SK-N-SH (cell line): Measurements from ENCODE around the gene TULP4. TPM values are rescaled to one million over a fixed set of nuclear protein-coding genes. Genes with fewer than 3 reads are reported as not detected.

ENCODE experiments used
- CTCF ChIA-PET: fragments of 300-600, 350-600 bp; formaldehyde crosslinking; extraction: SDS; loops from one replicate; lab custom pipeline; 2021; lab: Yijun Ruan, JAX
- POLR2A ChIA-PET: fragments of 350-600 bp; sonication (Branson Sonifier 250); formaldehyde crosslinking; extraction: SDS; loops from one replicate; lab custom pipeline; 2020; ENCODE audit warnings: antibody characterized with exemption, inconsistent platforms; lab: Yijun Ruan, JAX
- DNase-seq: peaks from one replicate; pipeline ENCODE4 v3.0.0; 2012
- H2AFZ ChIP-seq: fragments of 200-600 bp; sonication (generic); 2 replicates; pipeline ENCODE4 v1.8.1; 2016; ENCODE audit warnings: antibody characterized with exemption, mild to moderate bottlenecking, low read depth
- H3F3A ChIP-seq: fragments of 200-600 bp; sonication (generic); replicated peaks from 2 replicates; pipeline ENCODE3; 2016; ENCODE audit warnings: antibody characterized with exemption, mild to moderate bottlenecking; ENCODE audit not compliant: insufficient read depth
- H3K27ac ChIP-seq, 2 experiments: fragments of 200-500 bp in 1 of 2; fragments of 200-600 bp in 1 of 2; sonication (Bioruptor generic) in 1 of 2; sonication (generic), shearing (Covaris generic) in 1 of 2; 2 replicates each; pipeline versions ENCODE4 v1.5.1 to v1.6.1; 2014 to 2016; ENCODE audit warnings: low read depth in 2 of 2, inconsistent platforms in 1 of 2, low read length in 1 of 2, mild to moderate bottlenecking in 1 of 2, mixed read lengths in 1 of 2
- H3K27me3 ChIP-seq: fragments of 200-600 bp; sonication (generic), shearing (Covaris generic); 2 replicates; pipeline ENCODE4 v1.6.1; 2016; ENCODE audit warnings: mixed run types; ENCODE audit not compliant: insufficient read depth
- H3K36me3 ChIP-seq, 2 experiments: fragments of 200-500 bp in 1 of 2; fragments of 200-600 bp in 1 of 2; sonication (Bioruptor generic) in 1 of 2; sonication (generic) in 1 of 2; replicated peaks in 1 of 2; 2 replicates each; pipeline versions ENCODE3 to v1.5.1; 2014 to 2016; ENCODE audit warnings: low read length in 1 of 2, mild to moderate bottlenecking in 1 of 2; ENCODE audit not compliant: insufficient read depth in 2 of 2, control insufficient read depth in 1 of 2
- H3K4me1 ChIP-seq, 2 experiments: fragments of 200-500 bp in 1 of 2; fragments of 200-600 bp in 1 of 2; sonication (Bioruptor generic) in 1 of 2; sonication (generic), shearing (Covaris generic) in 1 of 2; 2 replicates each; pipeline versions ENCODE4 v1.5.1 to v1.6.1; 2014 to 2016; ENCODE audit warnings: low read depth in 1 of 2, low read length in 1 of 2, mixed run types in 1 of 2; ENCODE audit not compliant: insufficient read depth in 2 of 2, control insufficient read depth in 1 of 2
- H3K4me2 ChIP-seq: fragments of 200-600 bp; sonication (generic), shearing (Covaris generic); 2 replicates; pipeline ENCODE4 v1.6.1; 2017; ENCODE audit warnings: mixed run types
- H3K4me3 ChIP-seq, 2 experiments: fragments of 200-500 bp in 1 of 2; fragments of 200-600 bp in 1 of 2; sonication (Bioruptor generic) in 1 of 2; sonication (generic), shearing (Covaris generic) in 1 of 2; 2 replicates each; pipeline versions ENCODE4 v1.5.1 to v1.8.1; 2014 to 2016; ENCODE audit warnings: low read depth in 2 of 2, inconsistent platforms in 1 of 2, low read length in 1 of 2, mild to moderate bottlenecking in 1 of 2, mixed read lengths in 1 of 2, moderate library complexity in 1 of 2
- H3K79me2 ChIP-seq: fragments of 200-600 bp; sonication (generic); 2 replicates; pipeline ENCODE4 v1.8.1; 2017; ENCODE audit warnings: mild to moderate bottlenecking; ENCODE audit not compliant: insufficient read depth
- H3K9ac ChIP-seq: fragments of 200-600 bp; sonication (generic); 2 replicates; pipeline ENCODE4 v1.6.1; 2017; ENCODE audit warnings: mixed run types
- H3K9me2 ChIP-seq: fragments of 200-600 bp; sonication (generic); 2 replicates; pipeline ENCODE4 v1.6.1; 2017; ENCODE audit warnings: mixed run types
- H3K9me3 ChIP-seq: fragments of 200-600 bp; sonication (generic); 2 replicates; pipeline ENCODE4 v1.6.1; 2017; ENCODE audit warnings: mixed run types, mild to moderate bottlenecking, moderate library complexity
- H4K20me1 ChIP-seq: fragments of 200-600 bp; sonication (generic); 2 replicates; pipeline ENCODE4 v1.6.1; 2017; ENCODE audit warnings: mild to moderate bottlenecking, mixed run types; ENCODE audit not compliant: insufficient read depth
- CHD2 ChIP-seq: fragments of 150-350 bp; IDR thresholded peaks from 2 replicates; pipeline ENCODE4 v1.6.1; 2018; ENCODE audit warnings: low read length; ENCODE audit not compliant: partially characterized antibody
- EZH2phosphoT487 ChIP-seq: fragments of 200-600 bp; sonication (generic); IDR thresholded peaks from 2 replicates; pipeline ENCODE4 v1.6.1; 2017; ENCODE audit warnings: low read depth, mixed run types, mild to moderate bottlenecking, antibody characterized with exemption, moderate library complexity, borderline replicate concordance
- FOSL2 ChIP-seq: IDR thresholded peaks from 2 replicates; pipeline ENCODE4 v1.4.0; 2012; ENCODE audit warnings: low read depth, mild to moderate bottlenecking, moderate library complexity, borderline replicate concordance
- FOXJ3 ChIP-seq: sonication (generic); formaldehyde crosslinking; IDR thresholded peaks from 2 replicates; pipeline ENCODE4 v1.5.1; 2020; ENCODE audit warnings: mild to moderate bottlenecking, missing genetic modification reagents
- GABPA ChIP-seq: IDR thresholded peaks from 2 replicates; pipeline ENCODE4 v1.4.0; 2012; ENCODE audit warnings: low read depth, mild to moderate bottlenecking
- GATA2 ChIP-seq: sonication (generic); formaldehyde crosslinking; IDR thresholded peaks from 2 replicates; pipeline ENCODE4 v1.5.0; 2020; ENCODE audit warnings: mild to moderate bottlenecking, missing genetic modification reagents
- JUND ChIP-seq: IDR thresholded peaks from 2 replicates; pipeline ENCODE4 v1.4.0; 2012
- POLR2AphosphoS5 ChIP-seq: IDR thresholded peaks from 2 replicates; pipeline ENCODE4 v1.6.1; 2012; ENCODE audit warnings: low read depth, low read length
- RFX5 ChIP-seq: IDR thresholded peaks from 2 replicates; pipeline ENCODE4 v1.6.1; 2012; ENCODE audit warnings: mild to moderate bottlenecking, improper control_type of control experiment, low read length
- SIN3A ChIP-seq: IDR thresholded peaks from 2 replicates; pipeline ENCODE4 v1.6.1; 2012; ENCODE audit warnings: low read depth, mild to moderate bottlenecking, low read length, moderate library complexity, borderline replicate concordance
- SMC3 ChIP-seq: IDR thresholded peaks from 2 replicates; pipeline ENCODE4 v1.6.1; 2012; ENCODE audit warnings: low read depth, low read length, improper control_type of control experiment
- TCF12 ChIP-seq: IDR thresholded peaks from 2 replicates; pipeline ENCODE4 v1.4.0; 2012
- TEAD4 ChIP-seq: IDR thresholded peaks from 2 replicates; pipeline ENCODE4 v1.4.0; 2012; ENCODE audit warnings: mild to moderate bottlenecking, borderline replicate concordance; ENCODE audit not compliant: insufficient read depth
- WGBS: methylation state at CpG from one replicate; pipeline ENCODE4 v1.1.6; 2017; ENCODE audit warnings: low lambda C conversion rate; 5-methylcytosine and 5-hydroxymethylcytosine counted together
- polyA plus RNA-seq, 3 experiments: library from polyadenylated mRNA; depleted of rRNA; stranded (reverse); fragments of >200 nt; gene quantifications; 2 replicates each; pipeline ENCODE4 v1.2.3, GENCODE V29; 2012
- TF ChIP-seq, protein P1 (sequence below): IDR thresholded peaks from 2 replicates; pipeline ENCODE4 v1.4.0; 2012; ENCODE audit warnings: low read depth, borderline replicate concordance
- TF ChIP-seq, protein P2 (sequence below): IDR thresholded peaks from 2 replicates; pipeline ENCODE4 v1.4.0; 2012; ENCODE audit warnings: low read depth, borderline replicate concordance
- TF ChIP-seq, protein P3 (sequence below): IDR thresholded peaks from 2 replicates; pipeline ENCODE4; 2012
- TF ChIP-seq, protein P4 (sequence below): fragments of 200-600 bp; sonication (generic); IDR thresholded peaks from 2 replicates; pipeline ENCODE4 v1.6.1; 2017; ENCODE audit warnings: antibody characterized with exemption, mild to moderate bottlenecking, moderate library complexity

TULP4 gene
- polyA plus RNA-seq, 1 of the 3 experiments (the other 2 are of a cell fraction) = 5.9 TPM

DNA sequence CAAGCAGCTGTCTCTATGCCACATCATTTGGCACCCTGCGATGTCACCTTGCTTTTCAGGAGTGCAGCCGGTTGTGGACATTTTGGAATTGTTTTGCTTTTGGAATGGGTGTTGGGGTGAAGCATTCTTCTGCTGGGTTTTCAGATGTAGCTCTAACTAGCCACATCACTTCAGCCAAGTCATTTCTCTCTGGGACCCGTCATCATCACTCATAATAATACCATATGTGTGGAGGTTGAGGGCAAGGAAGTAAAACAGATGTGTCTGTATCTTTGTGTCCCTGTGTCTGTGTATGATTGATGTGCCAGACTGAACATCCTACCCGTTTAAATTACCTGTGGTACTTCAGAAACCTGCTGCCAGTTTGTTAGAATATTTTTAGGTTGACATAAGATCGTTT, 49.5 kb upstream of the TULP4 start:
- CTCF ChIA-PET = no interaction called here
- Histone ChIP-seq H3K9me3 (no peaks in the 10 kb centered on the region), H3K27ac (no peak overlapping the region), H3K36me3 (peaks cover 6 to 18% of the 10 kb centered on the region in 2 experiments), H3K4me2 (no peak overlapping the region), H3K9ac (no peak overlapping the region), H3F3A (no peaks in the 10 kb centered on the region), H3K4me1 (no peaks in the 10 kb centered on the region; a peak in 1 of 4 replicates), H3K4me3 (no peak overlapping the region), H3K9me2 (no peaks in the 10 kb centered on the region), H3K27me3 (no peaks in the 10 kb centered on the region), H3K79me2 (peaks cover 76% of the 10 kb centered on the region), H4K20me1 (peaks cover 5% of the 10 kb centered on the region; the same call in 1 of the 2 replicates), H2AFZ (no peak overlapping the region)
- no peak for TF ChIP-seq GATA2
- TF ChIP-seq, protein P1, sequence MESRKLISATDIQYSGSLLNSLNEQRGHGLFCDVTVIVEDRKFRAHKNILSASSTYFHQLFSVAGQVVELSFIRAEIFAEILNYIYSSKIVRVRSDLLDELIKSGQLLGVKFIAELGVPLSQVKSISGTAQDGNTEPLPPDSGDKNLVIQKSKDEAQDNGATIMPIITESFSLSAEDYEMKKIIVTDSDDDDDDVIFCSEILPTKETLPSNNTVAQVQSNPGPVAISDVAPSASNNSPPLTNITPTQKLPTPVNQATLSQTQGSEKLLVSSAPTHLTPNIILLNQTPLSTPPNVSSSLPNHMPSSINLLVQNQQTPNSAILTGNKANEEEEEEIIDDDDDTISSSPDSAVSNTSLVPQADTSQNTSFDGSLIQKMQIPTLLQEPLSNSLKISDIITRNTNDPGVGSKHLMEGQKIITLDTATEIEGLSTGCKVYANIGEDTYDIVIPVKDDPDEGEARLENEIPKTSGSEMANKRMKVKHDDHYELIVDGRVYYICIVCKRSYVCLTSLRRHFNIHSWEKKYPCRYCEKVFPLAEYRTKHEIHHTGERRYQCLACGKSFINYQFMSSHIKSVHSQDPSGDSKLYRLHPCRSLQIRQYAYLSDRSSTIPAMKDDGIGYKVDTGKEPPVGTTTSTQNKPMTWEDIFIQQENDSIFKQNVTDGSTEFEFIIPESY = no peak
- no peak for TF ChIP-seq GABPA
- TF ChIP-seq SIN3A = no peak
- TF ChIP-seq POLR2AphosphoS5 = no peak
- TF ChIP-seq TEAD4 = no peak
- no peak for TF ChIP-seq FOSL2
- no peak for TF ChIP-seq RFX5
- TF ChIP-seq, protein P2, sequence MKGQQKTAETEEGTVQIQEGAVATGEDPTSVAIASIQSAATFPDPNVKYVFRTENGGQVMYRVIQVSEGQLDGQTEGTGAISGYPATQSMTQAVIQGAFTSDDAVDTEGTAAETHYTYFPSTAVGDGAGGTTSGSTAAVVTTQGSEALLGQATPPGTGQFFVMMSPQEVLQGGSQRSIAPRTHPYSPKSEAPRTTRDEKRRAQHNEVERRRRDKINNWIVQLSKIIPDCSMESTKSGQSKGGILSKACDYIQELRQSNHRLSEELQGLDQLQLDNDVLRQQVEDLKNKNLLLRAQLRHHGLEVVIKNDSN = no peak
- no peak for TF ChIP-seq EZH2phosphoT487
- TF ChIP-seq FOXJ3 (CRISPR knock-in tag) = no peak
- TF ChIP-seq CHD2 = no peak
- no peak for TF ChIP-seq TCF12
- TF ChIP-seq JUND = no peak
- TF ChIP-seq, protein P3, sequence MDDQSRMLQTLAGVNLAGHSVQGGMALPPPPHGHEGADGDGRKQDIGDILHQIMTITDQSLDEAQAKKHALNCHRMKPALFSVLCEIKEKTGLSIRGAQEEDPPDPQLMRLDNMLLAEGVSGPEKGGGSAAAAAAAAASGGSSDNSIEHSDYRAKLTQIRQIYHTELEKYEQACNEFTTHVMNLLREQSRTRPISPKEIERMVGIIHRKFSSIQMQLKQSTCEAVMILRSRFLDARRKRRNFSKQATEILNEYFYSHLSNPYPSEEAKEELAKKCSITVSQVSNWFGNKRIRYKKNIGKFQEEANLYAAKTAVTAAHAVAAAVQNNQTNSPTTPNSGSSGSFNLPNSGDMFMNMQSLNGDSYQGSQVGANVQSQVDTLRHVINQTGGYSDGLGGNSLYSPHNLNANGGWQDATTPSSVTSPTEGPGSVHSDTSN = no peak
- no peak for TF ChIP-seq SMC3
- DNase-seq = no peak
- 84% methylated on average over 5 of the region's 5 CpGs for WGBS
- POLR2A ChIA-PET = no interaction called here

DNA sequence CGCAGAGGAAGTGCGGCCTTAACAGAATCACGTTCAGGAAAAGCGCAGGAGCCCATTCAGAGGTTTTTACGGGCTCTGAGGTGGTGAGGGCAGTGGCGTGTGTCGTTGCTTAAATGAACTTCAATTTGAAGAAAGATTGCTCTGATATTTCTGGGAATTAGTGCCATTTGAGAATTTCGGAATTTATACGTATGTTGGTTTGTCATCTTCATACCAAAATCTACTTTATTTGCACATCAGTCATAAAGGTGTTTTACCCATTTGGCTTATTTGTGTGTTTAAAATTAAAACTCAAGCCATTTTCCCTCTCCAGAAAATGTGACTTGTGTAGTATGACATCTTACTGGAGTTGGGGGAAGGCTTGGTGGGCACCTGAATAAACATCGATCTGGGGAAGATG, 48.1 kb upstream of the TULP4 start:
- Histone ChIP-seq H3K27me3 (no peaks in the 10 kb centered on the region), H2AFZ (no peak overlapping the region), H3K9me3 (no peaks in the 10 kb centered on the region), H3K4me3 (no peak overlapping the region), H3K9ac (no peak overlapping the region), H3K4me1 (no peaks in the 10 kb centered on the region), H3K36me3 (peaks cover 11 to 18% of the 10 kb centered on the region in 2 experiments), H3K4me2 (no peak overlapping the region), H3K9me2 (no peaks in the 10 kb centered on the region), H3K79me2 (peaks cover 76% of the 10 kb centered on the region), H4K20me1 (peaks cover 5% of the 10 kb centered on the region; the same call in 1 of the 2 replicates), H3F3A (no peaks in the 10 kb centered on the region), H3K27ac (no peak overlapping the region)
- ChIA-PET CTCF (no interaction called here), POLR2A (no interaction called here)
- no peak for TF ChIP-seq CHD2
- TF ChIP-seq, protein P4, sequence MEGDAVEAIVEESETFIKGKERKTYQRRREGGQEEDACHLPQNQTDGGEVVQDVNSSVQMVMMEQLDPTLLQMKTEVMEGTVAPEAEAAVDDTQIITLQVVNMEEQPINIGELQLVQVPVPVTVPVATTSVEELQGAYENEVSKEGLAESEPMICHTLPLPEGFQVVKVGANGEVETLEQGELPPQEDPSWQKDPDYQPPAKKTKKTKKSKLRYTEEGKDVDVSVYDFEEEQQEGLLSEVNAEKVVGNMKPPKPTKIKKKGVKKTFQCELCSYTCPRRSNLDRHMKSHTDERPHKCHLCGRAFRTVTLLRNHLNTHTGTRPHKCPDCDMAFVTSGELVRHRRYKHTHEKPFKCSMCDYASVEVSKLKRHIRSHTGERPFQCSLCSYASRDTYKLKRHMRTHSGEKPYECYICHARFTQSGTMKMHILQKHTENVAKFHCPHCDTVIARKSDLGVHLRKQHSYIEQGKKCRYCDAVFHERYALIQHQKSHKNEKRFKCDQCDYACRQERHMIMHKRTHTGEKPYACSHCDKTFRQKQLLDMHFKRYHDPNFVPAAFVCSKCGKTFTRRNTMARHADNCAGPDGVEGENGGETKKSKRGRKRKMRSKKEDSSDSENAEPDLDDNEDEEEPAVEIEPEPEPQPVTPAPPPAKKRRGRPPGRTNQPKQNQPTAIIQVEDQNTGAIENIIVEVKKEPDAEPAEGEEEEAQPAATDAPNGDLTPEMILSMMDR = no peak
- TF ChIP-seq EZH2phosphoT487 = no peak
- TF ChIP-seq GATA2 = no peak
- TF ChIP-seq, protein P2 = no peak
- WGBS = 97% methylated on average over 10 of the region's 10 CpGs
- no peak for DNase-seq
